GM21423 (cell line): ENCODE data around the gene COL23A1.
"Not testable (repeated sequence)": the region's sequence is repeated elsewhere in the genome, so short reads cannot be mapped to it uniquely, and the experiment has no call there.

ENCODE experiments used
- ATAC-seq: cut with Tn5 transposase; IDR thresholded peaks from one replicate; pipeline ENCODE4 v1.9.1; 2021; ENCODE audit warnings: mild to moderate bottlenecking, moderate library complexity; ENCODE audit not compliant: unreplicated experiment

COL23A1 gene

GRCh38 chr5:178383919-178384815, 206.0 kb downstream of the COL23A1 start:
- no peak for ATAC-seq

- no peak for ATAC-seq
Measured at GRCh38 chr5:178383301-178383918, 206.8 kb downstream of the COL23A1 start.

DNA sequence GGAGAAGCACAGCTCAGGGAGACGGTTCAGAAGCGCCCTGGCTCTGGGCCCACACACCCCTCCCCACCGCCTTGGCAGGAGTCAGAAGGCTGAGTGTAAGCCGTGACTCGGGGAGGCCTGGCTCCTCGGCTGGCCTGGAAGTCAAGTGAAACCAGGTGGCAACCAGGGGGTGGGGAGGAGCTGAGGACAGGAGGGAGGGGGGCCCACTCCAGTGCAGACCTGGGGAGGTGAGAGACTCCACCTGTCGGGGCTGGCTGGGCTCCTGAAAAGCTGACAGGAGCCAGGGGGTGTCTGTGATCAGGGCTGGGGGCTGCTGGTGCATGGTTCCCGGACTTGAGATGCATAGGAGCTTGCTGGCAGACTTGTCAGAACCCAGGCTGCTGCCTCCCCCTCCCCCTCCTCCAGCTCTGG, 207.4 kb downstream of the COL23A1 start:
- ATAC-seq = no peak

GRCh38 chr5:178381921-178382695, 208.1 kb downstream of the COL23A1 start:
- no peak for ATAC-seq

DNA sequence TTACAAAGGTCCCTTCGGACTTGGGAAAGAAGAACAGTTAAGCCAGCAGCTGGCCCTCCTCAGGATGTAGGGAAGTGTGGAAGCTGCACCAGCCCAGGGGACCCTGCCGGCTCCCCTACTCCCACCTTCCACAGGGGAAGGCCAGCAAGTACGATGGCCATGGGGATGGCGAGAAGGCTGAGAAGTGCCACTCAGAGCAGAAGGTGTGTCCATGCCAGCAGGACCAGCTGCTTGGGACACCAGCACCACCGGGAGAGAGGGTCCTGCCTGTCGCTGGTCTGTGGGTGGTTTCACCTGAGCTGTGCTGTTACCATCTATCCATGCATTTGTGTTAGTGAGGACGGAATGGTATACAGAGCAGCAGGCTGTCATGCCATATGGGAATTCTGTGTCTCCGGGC, 209.0 kb downstream of the COL23A1 start:
- no peak for ATAC-seq

DNA sequence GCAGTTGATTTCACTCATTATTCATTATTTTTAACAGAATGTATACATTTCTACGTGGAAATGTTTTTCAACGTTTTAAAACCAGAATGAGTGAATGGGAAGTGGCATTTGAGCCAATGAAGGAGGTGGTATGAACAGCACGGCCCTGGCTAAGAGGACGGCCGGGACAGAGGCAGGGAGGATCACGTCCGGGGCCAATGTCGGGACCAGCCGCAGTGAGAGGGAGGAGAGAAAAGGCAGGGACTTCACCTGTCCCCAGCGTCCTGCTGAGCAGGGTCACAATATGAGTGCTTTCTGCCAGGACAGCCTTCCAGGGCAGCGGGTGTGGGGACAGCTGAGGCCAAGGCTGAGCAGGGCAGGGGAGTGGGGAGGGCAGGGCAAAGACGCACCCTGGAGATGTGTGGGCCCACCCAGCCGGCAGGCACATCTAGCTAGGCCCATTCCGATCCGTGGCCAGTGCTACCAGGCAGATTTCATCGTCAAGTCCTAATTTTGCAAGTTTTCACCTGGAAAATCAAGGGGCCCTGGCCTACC, 209.6 kb downstream of the COL23A1 start:
- ATAC-seq = no peak

- ATAC-seq = no peak
Measured at GRCh38 chr5:178380086-178380485, 210.1 kb downstream of the COL23A1 start.

DNA sequence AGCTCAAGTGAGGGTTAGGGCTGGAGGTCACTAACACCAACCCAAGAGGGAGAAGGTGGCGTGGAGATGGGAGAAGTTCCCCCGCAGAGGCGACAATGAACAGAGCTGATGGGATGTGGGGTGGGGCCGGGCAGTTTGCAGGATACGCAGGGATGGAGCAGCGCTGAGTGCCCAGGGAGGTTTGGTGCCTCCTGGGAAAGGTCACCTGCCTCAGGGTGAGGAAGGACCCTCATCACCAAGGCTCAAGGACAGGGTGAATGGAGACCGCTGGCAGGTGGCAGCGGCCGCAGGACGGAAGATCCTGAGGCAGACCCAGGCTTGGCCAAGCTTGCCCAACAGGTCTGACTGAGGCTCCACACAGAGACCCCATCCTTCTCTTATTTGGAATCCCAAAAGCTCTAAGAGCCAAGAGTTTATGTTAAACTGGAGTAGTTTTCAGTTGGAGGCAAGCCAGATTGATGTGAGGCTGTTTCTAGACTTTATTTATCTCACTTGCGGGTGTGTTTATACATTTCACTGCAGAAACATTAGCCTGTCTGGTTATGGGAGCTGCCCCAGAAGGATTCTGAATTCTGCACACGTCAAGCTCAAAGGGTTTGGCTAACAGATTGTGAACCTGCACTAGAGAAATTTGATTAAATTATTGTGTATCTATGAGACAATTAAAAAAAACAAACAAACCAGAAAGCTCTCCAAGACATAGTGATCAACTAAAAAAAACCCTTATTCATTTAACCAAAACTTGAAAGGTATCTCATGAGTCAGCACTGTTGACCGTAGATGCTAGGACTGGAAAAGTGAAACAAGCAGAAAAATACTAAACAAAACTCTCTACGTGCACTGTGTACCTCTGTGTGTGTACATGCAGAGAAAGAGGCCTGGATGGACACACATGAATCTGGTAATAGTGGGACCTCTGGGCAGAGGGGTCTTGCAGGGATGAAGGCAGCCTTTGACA, 211.4 kb downstream of the COL23A1 start:
- ATAC-seq = no peak

- no peak for ATAC-seq
Measured at GRCh38 chr5:178377583-178378270, 212.5 kb downstream of the COL23A1 start.

DNA sequence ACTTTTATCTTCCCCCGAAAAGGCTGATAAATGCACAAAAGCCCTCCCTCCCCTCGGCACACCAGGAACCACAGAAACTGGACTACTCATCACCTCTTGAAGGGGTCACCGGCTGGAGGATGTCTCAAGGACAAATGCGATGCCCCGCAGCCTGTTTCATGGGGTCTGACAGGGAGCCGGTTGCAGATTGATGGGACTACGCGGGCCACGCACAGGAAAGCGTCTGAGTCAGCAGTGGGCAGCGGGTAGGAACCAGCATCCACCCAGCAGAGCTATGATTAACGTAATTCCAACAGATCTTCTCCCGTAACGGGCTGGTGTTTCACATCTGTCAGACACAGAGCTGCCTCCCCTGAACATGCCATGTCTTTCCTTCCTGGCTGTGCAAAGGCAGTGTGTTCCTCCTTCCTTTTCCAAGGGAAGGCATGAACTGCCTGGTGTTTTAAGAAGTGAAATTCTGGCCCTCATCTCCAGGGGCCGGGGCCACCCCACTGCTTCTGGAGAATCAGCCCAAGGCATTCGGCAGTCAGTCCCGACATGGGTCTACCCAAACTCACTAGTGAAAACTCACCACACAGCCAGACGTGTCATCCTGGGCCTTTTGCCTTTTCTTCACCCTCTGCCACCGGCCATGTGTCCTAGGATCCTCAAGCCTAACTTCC, 213.1 kb downstream of the COL23A1 start:
- ATAC-seq = no peak

GRCh38 chr5:178375348-178375747, 214.8 kb downstream of the COL23A1 start:
- ATAC-seq = no peak

GRCh38 chr5:178373711-178374110, 216.5 kb downstream of the COL23A1 start:
- no peak for ATAC-seq

GRCh38 chr5:178372142-178372571, 218.0 kb downstream of the COL23A1 start:
- ATAC-seq = no peak

DNA sequence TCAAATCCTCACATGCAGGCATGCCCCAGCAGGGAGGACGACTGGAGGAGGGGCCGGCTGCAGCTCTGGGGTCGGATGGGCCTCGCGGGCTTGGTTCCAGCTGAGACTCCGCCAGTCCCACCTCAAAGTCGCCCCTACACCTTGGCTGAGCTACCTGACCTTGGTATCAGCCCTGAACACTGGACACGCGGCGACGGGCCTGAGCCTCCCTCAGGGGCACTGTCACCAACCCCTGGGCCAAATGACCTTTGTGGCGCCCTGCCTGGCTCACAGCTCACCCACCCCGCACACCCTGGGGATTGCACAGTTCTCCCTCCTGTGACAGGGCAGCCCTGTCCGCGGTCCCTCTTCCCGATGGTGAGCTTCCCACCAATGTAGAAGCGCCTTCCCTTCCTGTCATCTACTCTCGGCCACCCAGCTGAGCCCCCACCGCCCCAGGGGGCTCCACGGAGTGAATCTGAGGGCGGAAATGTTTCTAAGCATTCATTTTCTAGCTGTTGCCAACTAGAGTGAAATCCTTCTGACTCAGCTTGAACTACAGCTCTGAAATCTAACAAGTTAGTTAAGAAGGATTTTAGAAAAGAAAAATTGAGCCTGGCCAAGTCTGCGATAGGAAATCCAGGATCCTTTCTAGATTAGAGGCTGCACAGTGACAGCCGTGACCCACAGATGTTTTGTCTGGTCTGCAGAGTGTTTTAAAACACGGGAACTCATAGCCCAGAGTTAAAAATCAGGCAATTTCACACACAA, 218.7 kb downstream of the COL23A1 start:
- ATAC-seq = no peak

DNA sequence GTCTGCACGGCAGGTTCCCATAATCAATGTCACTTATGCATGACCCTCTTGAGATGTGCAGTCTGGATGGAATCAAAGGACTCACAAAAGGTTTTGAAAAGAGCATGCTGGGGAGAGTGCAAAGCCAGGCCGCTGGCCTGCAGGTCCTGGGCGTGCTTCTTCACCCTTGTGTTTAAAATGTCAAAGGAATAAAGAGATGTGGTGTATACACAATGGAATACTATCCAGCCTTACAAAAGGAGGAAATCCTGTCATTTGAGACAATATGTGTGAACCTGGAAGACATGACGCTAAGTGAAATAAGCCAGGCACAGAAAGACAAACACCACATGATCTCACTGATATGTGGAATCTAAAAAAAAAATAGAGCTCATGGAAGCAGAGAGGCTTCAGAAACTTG, 220.1 kb downstream of the COL23A1 start:
- no peak for ATAC-seq

DNA sequence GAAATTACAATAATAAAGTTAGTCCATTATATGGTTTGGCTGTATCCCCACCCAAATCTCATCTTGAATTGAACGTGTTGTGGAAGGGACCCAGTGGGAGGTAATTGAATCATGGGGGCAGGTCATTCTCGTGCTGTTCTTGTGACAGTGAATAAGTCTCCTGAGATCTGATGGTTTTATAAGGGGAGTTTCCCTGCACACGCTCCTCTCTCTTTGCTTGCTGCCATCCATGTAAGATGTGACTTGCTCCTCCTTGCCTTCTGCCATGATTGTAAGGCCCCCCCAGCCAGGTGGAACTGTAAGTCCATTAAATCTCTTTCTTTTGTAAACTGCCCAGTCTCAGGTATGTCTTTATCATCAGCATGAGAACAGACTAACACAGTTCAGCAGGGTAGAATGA, 220.7 kb downstream of the COL23A1 start:
- ATAC-seq = not testable (repeated sequence)

DNA sequence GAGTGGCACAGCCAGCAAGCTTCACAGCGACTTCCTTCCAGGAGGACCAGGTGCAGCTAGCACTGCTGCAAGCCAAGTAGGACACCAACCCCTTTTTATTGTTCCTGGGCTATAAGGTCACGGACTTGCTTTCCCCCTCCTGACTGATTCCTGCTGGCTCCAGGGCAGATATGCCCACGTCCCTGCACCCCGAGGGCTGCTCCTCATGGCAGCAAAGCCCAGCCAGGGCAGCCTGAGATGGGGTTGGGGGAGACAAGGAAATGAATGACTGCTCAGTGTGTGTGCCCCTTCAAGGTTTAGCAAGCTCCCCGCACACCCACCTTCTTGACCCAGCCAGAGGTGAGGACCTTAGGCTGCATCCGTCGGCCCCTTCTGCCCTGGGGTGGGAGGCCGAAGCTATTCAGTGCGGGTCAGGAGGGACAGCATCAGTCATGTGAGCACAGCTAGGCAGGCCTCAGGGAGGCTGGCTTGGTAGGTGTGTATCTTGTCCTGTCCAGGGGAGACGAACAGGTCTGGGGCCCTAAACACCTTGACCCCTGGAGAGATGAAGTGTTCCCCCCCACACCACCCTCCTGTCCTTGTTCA, 221.4 kb downstream of the COL23A1 start:
- ATAC-seq = no peak

GRCh38 chr5:178368274-178368673, 221.9 kb downstream of the COL23A1 start:
- no peak for ATAC-seq
